GM21381 (cell line): ENCODE measurements around the gene UBE2Q1.

Experiments
- ATAC-seq: cut with Tn5 transposase; IDR thresholded peaks from one replicate; pipeline ENCODE4 v1.9.1; 2021; ENCODE audit warnings: mild to moderate bottlenecking, moderate library complexity; ENCODE audit not compliant: unreplicated experiment

Gene UBE2Q1

DNA sequence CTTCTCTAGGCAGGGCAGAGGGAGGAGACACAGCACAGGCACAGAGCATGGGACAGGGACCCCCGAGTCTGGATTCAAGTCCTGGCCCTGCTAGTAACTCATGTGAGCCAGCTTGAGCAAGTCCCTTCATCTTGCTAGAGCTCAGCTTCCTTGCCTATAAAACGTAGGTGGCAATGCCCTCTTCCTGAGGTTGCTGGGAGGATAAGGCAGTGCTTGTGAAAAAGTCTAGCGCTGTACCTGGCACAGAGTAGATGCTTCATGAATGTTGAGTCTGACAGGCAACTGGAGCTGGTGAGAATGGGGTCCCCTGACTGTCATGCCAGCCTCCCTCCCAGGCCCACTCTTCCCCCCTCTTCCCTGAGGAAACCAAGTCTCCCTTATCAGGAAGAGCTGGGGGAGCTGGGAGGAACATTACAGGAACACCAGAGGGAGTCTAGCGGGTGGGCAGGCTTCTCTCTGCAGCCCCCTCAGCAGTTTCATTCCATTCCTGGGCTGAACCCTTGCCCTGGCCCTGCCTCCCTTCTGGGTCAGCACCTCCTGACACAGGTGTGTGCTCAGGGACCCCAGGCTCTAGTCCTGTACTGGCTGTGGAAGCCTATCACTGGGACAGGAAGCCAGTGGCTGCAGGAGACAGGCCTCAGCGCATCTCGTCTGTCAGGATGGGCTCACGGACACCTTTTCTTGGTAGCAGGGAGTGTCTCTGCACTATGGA, 19.0 kb upstream of the UBE2Q1 start:
- ATAC-seq, result no peak

DNA sequence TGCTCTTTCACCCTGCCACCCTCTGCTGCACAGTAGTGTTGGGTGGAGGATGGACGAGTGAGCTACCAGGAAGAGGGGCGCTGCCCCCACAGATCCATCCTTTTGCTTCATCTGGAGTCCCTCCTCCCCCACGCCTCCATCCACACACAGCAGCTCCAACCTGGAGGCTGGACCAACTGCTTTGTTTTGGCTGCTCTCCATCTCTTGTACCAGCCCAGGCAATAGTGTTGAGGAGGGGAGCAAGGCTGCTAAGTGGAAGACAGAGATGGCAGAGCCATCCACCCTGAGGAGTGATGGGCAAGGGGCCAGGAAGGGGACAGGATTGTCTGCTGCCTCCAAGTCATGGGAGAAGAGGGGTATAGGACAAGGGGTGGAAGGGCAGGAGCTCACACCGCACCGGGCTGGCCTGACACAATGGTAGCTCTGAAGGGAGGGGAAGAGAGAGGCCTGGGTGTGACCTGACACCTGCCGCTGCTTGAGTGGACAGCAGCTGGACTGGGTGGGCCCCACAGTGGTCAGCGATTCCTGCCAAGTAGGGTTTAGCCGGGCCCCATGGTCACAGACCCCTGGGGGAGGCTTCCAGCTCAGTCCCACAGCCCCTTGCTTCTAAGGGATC, 17.6 kb upstream of the UBE2Q1 start:
- no peak for ATAC-seq

DNA sequence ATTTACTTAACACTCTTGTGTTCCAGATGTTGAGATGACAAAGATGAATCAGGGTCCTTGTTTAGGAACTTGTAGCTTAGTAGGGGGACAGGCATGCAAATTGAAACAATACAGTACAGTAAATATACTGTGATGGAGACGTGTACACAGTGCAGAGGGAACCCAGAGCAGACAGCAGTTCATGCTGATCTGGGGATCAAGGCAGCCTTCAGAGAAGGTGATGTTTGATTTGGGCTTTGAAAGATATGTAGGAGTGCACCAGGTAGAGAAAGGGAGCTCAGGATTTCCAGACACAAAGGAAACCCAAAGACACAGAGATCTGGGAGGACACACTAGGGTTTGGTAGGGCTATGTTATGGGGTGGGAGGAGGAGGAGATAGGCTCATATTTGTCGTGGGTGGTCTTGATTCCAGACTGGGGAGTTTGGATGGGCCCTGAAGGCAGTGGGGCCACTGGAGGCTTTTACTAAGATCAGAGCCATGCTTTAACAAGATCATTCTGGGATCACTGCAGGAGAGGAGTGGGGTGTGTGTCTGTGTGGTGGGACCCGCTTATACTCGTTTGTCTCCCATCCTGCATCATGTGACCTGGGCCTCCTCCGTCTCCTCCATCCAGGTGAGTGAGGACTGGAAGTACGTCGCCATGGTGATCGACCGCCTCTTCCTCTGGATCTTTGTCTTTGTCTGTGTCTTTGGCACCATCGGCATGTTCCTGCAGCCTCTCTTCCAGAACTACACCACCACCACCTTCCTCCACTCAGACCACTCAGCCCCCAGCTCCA, 16.9 kb upstream of the UBE2Q1 start:
- ATAC-seq, result no peak

DNA sequence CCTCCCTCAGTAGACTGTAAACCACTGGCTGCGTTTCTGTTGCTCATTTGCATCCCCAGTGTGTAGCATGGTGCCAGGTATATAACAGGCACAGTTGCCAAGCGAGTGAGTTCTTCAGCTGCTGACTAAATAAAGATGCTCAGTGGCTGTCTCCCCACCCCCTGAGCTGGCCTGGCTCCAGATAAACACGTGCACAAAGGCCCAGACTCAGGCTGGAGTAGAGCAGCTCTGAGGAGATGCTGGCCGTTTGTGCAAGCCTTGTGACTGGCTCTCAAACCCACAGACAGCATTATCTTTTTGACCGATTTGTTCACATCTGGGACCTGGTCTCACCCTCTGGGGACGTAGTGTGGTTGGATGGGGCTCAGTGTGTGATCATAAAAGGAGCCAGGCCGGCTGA, 16.3 kb upstream of the UBE2Q1 start:
- ATAC-seq, result no peak

DNA sequence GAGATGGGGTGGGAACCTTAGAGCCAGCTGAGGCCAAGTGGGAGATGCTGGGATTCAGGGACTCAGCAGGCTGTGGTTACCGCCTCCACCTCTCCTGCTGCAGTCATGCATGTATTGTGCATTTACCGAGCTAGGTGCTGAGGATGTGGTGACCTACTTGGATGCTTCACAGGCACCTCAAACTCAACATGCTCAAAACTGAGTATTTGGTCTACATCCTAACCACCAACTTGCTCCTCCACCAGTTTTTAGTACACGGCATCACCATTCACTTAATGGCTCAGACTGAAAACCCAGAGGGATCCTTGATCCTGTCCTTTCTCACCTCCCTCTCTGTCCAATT, 14.7 kb upstream of the UBE2Q1 start:
- ATAC-seq, result no peak

DNA sequence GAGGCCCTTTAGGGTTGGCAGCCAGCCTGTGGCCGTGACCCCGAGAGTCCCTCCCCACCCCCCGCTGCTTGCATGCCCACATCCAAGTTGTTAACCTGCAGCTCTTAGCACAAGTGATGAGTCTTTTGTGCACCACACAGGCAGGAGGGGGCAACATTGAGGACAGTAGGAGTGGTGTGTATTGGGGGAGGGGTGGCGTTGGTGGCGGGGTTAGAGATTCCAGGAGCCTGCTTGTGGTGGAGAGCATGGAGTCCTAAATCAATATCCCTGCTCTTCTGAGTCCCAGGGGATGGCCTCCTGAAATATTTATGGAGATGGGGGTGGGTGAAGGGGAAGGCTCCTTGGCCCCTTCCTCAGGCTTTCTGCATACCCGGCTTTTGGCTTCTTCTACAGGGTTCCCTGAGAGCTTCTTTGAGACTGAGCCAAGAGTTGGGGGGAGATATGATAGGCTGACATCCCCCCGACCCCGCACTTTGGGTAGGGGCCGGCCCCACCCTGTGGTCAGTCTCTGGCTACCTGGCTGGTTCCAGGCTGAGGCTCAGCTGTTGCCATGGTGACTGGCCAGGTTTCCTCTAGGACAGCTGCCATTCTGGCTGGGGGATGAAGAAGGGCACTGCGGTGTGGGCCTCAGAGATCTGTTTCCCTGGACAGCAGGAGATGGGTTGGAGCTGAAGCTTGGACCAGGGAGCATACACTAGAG, 14.2 kb upstream of the UBE2Q1 start:
- no peak for ATAC-seq

DNA sequence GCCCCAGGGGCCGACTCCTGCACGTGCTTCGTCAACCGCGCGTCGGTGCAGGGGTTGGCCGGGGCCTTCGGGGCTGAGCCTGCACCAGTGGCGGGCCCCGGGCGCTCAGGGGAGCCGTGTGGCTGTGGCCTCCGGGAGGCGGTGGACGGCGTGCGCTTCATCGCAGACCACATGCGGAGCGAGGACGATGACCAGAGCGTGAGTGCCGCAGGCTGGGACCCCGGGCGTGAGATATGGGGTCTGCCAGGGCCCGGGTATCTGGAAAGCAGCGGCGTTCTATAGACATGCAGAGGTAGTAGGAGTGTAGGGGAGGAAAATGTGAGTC, 13.5 kb upstream of the UBE2Q1 start:
- no peak for ATAC-seq

DNA sequence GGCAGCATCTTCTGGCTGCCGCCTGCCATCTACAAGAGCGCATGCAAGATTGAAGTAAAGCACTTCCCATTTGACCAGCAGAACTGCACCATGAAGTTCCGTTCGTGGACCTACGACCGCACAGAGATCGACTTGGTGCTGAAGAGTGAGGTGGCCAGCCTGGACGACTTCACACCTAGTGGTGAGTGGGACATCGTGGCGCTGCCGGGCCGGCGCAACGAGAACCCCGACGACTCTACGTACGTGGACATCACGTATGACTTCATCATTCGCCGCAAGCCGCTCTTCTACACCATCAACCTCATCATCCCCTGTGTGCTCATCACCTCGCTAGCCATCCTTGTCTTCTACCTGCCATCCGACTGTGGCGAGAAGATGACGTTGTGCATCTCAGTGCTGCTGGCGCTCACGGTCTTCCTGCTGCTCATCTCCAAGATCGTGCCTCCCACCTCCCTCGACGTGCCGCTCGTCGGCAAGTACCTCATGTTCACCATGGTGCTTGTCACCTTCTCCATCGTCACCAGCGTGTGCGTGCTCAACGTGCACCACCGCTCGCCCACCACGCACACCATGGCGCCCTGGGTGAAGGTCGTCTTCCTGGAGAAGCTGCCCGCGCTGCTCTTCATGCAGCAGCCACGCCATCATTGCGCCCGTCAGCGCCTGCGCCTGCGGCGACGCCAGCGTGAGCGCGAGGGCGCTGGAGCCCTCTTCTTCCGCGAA, 12.9 kb upstream of the UBE2Q1 start:
- ATAC-seq, result no peak

DNA sequence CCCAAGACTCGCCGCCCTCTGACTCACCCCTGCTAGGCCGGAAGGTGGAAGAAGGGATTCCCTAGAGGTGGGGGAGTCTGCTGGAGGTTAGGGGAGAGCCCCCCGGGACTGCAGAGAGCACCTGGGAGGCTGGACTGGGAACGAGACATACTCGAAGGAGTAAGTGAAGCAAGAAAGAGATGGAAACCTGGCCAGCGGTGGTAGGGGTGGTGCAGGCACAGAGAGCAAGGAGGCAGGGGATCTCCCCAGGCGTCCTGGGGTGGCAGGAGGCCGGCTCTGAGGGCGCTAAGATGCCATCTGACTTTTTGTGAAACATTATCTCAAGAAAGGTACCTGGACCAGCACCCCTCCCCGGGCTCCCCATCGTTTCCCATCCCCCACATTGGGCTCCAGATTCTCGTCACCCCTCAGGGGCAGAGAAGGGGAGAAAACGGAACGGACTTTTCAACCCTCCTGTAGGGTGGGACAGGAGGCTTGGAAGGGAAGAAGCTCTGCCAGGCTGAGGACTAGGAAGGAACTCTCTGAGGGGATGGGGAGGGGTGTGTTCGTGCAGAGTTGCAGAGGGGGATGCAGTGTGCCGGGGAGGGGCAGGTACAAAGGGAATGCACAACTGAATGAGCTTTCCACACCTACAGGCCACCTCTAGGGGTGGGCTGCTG, 9.8 kb upstream of the UBE2Q1 start:
- no peak for ATAC-seq

DNA sequence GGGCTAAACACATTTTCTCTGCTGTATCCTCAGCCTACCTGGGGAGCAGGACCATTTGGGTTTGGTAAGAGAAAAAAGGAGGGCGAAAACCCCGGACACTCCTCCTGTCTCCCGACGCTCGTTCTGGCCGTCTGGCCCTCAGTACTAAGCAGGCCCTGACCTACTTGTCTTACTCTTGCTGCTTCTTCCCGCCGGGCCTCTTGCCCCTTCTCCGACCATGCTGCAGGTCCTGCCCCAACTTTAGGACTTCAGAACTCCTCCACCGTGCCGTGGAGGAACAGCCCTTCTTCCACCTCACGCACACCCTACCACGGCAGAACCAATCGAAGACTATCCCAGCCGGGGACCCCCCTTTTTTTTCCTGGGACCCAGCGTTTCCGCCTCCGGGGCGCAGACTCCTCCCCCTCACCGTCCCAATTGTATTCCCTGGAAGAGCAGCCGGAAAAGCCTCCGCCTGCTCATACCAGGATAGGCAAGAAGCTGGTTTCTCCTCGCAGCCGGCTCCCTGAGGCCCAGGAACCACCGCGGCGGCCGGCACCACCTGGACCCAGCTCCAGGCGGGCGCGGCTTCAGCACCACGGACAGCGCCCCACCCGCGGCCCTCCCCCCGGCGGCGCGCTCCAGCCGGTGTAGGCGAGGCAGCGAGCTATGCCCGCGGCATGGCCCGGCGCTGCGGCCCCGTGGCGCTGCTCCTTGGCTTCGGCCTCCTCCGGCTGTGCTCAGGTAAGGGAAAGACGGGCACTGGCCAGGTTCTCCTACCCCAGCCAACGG, 9.1 kb upstream of the UBE2Q1 start, which contains the start of gene CHRNB2:
CHRNB2 (plus strand) TSS at position 393 of the 771 bp plus-strand sequence; CDS start at position 660, 267 bp downstream.
- no peak for ATAC-seq

DNA sequence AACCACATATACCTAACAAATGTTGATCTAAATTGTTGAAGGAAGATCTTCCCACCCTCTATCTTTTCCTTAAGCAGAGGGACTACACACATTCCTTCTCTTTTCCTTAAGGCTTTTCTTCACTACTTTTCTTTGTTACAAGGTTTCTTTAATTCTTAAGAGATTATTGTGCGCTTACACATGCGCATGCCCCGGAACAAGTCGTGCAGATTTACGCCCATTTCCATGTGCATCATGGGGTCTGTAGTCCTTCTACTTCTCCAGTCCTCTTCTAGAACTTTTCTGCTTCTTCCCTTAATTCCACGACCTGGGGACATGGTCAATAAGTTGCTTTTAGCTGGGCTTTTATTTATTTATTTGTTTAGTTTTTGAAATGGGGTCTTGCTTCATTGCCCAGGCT, 7.4 kb upstream of the UBE2Q1 start:
- ATAC-seq, result no peak

DNA sequence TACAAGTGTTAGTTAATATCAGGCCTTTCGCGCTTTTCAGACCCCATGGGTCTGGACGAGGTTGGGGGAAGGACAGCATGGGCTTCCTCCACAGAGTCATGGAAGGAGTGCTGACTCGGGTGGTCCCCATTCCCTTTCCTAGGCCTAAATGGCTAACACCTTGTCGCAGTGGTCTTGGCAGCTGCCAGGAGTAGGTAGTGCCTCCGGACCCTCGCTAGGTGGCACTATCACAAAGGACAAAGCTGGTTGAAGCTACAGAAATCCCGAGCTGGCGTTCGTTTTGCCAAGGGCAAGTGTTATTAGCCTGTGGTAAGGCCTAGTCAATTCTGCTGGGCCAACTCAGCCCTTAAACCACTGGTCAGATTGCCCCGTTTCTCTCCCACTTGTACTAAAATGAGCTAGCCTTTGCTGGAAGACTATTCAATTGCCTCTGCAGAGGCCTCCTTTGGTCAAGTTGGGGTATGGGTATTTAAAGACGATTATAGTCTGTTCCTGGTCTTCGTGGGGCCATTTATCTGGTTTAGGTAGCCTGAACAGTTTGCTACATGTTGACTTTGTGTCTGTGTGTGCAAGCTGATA, 1.1 kb upstream of the UBE2Q1 start:
- peak; percentile 44 for ATAC-seq

DNA sequence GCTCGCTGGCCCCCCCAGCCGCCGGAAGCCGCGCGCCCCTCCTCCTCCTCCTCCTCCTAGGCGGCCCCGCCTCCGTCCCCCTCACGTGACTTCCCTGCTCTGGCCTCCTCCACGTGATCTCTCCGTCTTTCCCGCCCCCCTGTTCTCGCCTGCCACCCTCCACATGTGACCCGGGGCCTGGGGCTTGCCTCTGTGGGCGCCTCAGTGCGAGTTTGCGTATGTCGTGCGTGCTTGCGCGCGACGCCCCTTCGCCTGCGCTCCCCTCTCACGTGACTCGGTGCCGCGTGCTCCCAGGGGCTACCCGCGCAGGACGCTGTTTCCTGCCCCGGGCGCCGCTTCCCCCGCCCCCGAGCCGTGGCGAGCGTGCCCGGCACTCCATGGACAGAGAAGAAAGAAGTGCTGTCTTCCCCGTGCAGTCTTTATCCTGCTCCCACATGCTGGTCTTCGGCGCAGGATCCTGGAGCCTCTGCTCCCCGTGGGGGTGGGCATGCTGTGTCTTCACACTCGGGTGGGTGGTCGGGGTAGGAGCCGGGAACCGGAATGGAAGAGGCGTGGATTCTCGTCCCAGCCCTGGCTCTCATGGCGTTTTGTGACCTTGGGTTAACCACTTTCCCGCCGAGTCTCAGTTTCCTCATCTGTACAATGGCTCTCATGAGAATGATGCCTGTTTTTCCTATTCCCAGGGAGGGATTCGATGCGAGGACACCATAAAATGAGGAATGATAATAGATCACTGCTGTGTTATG, 431 bp upstream of the UBE2Q1 start:
- ATAC-seq, result peak; percentile 83

DNA sequence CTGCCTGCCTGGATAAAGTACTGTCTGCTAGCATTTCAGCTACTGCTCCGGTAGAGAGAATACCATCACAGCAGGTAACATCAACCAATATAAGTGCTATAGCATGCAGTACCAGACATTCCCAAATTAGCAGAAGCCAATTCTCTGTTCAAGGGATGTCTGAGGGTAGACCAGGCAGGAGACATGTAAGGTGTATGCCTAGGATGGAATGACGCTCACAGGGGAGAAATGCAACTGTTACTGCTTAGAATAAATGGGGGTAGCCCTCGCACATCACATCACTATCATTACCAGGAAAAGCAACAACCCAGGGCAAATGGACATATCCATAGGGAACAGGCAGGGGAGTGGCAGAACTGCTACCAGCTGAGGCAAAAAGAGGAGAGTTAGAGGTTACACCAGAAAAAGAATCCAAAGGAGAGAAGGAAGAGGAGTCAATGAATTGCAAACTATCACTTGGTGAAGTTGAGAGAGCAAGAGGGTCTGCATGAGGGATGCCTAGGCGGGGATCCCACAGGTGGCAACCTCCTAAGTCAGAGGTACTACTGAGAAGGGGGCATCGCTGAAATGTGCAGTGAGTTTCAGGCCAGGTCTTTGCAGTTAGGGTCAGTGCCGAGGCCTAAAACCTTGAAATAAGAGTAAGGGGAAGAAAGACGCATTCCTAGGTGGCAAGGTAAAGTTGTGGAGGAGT, 1.1 kb downstream of the UBE2Q1 start:
- ATAC-seq, result no peak

DNA sequence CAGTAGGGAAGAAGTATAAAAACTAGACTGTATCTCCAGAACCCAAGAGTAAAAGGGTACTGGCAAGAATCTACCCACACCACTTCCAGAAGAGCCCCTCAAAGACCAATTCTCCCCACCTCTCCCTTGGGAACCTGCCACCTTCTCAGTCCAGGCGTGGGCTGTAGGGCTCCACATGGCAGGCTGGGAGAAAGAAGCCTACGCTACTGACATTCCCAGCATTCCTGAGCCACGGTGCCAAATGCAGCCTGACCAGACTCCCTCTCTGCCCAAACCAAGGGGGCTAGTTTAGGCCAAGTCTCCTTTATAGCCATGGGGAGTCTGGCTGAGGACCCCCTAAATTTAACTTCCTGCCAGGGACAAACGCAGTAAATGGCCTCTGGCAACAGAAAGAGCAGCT, 2.0 kb downstream of the UBE2Q1 start:
- no peak for ATAC-seq

DNA sequence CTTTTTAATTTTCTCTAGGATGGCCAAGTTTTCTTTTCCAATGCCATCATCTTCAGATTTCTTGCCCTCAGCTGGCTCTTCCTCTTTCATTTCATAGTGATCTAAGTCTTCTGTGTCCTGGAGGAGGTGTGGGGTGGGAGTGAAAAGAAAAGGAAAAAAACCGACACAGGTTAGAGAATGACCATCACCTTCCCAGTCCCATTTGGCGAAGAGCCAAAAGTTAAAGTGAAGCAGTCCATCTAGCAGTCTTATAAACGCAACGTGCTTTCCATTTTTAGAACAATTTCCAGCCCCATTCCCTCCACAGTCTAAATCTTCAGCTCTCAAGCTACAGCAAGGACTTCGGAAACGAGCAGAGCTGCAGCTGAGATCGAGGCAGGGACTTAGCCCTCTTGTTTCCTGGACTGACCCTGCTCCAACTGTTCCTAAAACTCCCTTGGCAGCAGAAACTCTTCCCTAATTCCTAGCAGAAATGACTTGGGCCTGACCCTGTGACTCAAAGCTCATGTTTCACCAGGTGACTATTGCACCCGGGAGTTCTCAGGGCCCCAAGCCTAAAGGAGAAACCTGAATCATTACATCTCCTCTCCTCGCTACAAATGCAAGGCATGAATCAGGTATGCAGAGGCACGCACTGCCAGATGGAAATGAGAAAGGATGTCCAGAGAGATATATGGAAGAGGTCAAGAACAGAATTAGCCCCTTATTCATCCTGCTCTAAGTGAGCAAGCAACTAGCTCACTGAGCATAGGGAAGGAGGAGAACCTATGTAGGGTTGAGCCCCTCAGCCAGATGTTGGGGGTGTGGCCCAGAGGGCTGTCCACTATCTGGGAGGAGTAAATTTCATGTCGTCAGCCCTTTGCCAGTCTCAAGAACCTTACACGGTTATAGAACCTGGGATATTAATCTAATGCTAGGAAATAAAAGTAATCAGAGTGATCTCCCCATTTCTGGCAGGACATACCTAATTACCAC, 5.1 kb downstream of the UBE2Q1 start:
- no peak for ATAC-seq

DNA sequence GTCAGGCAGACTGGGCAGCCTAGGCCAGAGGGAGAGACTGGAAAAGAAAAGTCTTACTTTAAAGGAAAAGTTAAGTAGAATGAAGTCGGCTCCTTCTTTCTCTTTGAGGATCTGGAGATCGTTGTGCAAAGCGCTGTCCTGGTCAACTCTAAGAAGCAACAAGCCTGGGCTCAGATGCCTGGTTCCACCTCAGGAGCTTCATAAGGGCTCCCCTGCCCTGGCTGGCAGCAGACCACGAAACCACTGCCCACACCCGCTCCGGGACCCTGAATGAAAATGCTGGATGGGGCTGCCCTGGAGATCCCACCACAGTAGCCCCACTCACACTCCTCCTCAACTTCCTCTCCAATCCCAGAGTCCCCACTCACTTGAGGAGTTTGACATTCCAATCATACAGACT, 6.4 kb downstream of the UBE2Q1 start:
- no peak for ATAC-seq
